22Rv1 (cell line): ENCODE results near the gene ASB3.

Source experiments
- ZFX ChIP-seq: fragments of 450-650 bp; IDR thresholded peaks from 2 replicates; pipeline ENCODE4 v1.6.1; 2017; ENCODE audit warnings: antibody characterized with exemption, borderline replicate concordance
- TF ChIP-seq, protein P1 (sequence below): fragments of 450-650 bp; IDR thresholded peaks from 2 replicates; pipeline ENCODE4 v1.5.1; 2017; ENCODE audit warnings: mild to moderate bottlenecking

DNA sequence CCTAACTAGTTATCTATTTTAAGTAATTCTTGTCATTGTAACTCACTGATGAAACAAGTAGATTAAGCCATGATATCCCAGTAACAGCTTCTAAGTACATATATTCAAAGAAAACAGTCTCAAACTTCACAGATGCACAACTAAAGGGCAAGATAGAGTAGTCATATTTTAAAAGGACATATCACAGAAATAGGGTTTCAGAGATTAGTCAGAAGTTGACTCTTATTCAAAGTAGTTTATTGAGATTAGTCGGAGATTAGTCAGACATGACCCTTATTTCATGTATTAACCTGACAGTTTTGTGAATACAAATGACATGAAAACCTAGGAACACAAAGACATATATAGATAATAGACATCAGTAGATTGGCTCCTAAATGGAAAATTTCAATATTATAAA, 35.0 kb downstream of the ASB3 start:
- TF ChIP-seq, protein P1, sequence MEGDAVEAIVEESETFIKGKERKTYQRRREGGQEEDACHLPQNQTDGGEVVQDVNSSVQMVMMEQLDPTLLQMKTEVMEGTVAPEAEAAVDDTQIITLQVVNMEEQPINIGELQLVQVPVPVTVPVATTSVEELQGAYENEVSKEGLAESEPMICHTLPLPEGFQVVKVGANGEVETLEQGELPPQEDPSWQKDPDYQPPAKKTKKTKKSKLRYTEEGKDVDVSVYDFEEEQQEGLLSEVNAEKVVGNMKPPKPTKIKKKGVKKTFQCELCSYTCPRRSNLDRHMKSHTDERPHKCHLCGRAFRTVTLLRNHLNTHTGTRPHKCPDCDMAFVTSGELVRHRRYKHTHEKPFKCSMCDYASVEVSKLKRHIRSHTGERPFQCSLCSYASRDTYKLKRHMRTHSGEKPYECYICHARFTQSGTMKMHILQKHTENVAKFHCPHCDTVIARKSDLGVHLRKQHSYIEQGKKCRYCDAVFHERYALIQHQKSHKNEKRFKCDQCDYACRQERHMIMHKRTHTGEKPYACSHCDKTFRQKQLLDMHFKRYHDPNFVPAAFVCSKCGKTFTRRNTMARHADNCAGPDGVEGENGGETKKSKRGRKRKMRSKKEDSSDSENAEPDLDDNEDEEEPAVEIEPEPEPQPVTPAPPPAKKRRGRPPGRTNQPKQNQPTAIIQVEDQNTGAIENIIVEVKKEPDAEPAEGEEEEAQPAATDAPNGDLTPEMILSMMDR, result no peak
- TF ChIP-seq ZFX, result no peak
